AG09319 (cell line): ENCODE measurements around the gene UBR2.

Experiments
- DNase-seq: peaks from one replicate; pipeline ENCODE4 v3.0.0-alpha.2; 2010; ENCODE audit warnings: low read depth; ENCODE audit errors: extremely low read depth
- CTCF ChIP-seq: IDR thresholded peaks from 2 replicates; pipeline ENCODE4 v1.5.1; 2011; ENCODE audit warnings: low read depth, mild to moderate bottlenecking, inconsistent platforms, low read length, moderate library complexity

Gene UBR2

GRCh38 chr6:42627044-42627443 is 63.2 kb downstream of the UBR2 start:
- TF ChIP-seq CTCF, result no peak
- no peak for DNase-seq

- DNase-seq, result no peak
- no peak for TF ChIP-seq CTCF
Measured at GRCh38 chr6:42627674-42628073, 63.8 kb downstream of the UBR2 start.

- DNase-seq, result no peak
- TF ChIP-seq CTCF, result no peak
Measured at GRCh38 chr6:42628604-42629003, 64.8 kb downstream of the UBR2 start.

- TF ChIP-seq CTCF, result no peak
Measured at GRCh38 chr6:42629845-42630244, 66.0 kb downstream of the UBR2 start.

GRCh38 chr6:42637681-42638080 is 73.9 kb downstream of the UBR2 start:
- no peak for DNase-seq
- no peak for TF ChIP-seq CTCF

More at GRCh38 chr6:42629845-42630244, 66.0 kb downstream of the UBR2 start:
- no peak for DNase-seq

GRCh38 chr6:42642794-42643193 is 79.0 kb downstream of the UBR2 start:
- no peak for TF ChIP-seq CTCF
- no peak for DNase-seq

GRCh38 chr6:42644211-42644610 is 80.4 kb downstream of the UBR2 start:
- no peak for DNase-seq
- no peak for TF ChIP-seq CTCF
